Endothelial cell (in vitro differentiated cells): ENCODE results near the gene CACNA2D3. TPM values are rescaled to one million over a fixed set of nuclear protein-coding genes. Genes with fewer than 3 reads are reported as not detected.

Source experiments
- DNase-seq: peaks from one replicate; pipeline ENCODE4 v3.0.0; 2021; ENCODE audit warnings: low spot score
- H3K27ac Mint-ChIP-seq: one replicate; pipeline ENCODE4 v1.8.0; 2021; ENCODE audit warnings: mixed read lengths, inconsistent platforms; ENCODE audit not compliant: unreplicated experiment
- H3K27me3 Mint-ChIP-seq: one replicate; pipeline ENCODE4 v1.8.0; 2021; ENCODE audit warnings: mild to moderate bottlenecking, moderate library complexity, mixed read lengths, inconsistent platforms; ENCODE audit not compliant: unreplicated experiment
- H3K36me3 Mint-ChIP-seq: one replicate; pipeline ENCODE4 v1.8.0; 2021; ENCODE audit warnings: mild to moderate bottlenecking, low read depth, mixed read lengths, inconsistent platforms; ENCODE audit not compliant: unreplicated experiment
- H3K4me1 Mint-ChIP-seq: one replicate; pipeline ENCODE4 v1.8.0; 2021; ENCODE audit warnings: mild to moderate bottlenecking, mixed read lengths, inconsistent platforms; ENCODE audit not compliant: unreplicated experiment
- H3K4me3 Mint-ChIP-seq: one replicate; pipeline ENCODE4 v1.8.0; 2021; ENCODE audit warnings: mild to moderate bottlenecking, mixed read lengths, inconsistent platforms; ENCODE audit not compliant: unreplicated experiment
- H3K9me3 Mint-ChIP-seq: one replicate; pipeline ENCODE4 v1.8.0; 2021; ENCODE audit warnings: mixed read lengths, inconsistent platforms; ENCODE audit not compliant: unreplicated experiment
- total RNA-seq: library from RNA; stranded (reverse); fragmentation: NEBNext Ultra II Directional; extraction: Animal tissue kit (Norgen Biotek cat#: 25700); gene quantifications from one replicate; pipeline ENCODE4 v1.2.1, GENCODE V29; 2021; ENCODE audit not compliant: unreplicated experiment
- TF ChIP-seq, protein P1 (sequence below): fragments of 200-600 bp; sonication (generic); IDR thresholded peaks from one replicate; pipeline ENCODE4 v1.5.0; 2021; ENCODE audit warnings: antibody characterized with exemption; ENCODE audit not compliant: unreplicated experiment

CACNA2D3 gene
- total RNA-seq, 1 donor from 2014 or later, result 0.46 TPM

DNA sequence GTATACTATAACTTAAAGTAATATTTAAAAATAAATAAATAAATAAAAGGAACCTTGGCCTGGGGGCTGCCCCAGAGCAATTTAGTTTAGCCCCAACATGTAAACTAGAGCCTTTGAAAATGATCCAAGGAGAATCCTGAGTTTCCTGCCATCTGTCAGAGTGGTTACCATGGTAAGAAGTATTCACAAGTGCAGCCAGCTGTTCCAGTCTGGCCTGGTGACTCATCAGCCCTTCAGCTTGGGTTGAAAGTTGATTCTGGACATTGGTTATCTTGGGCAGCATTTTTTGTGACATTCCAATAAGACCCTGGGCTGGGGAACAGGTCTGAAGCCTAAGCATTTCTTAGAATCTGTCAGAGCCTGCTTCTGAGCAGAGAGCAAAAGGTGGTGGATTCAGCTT, 878.2 kb downstream of the CACNA2D3 start:
- Mint-ChIP-seq H3K36me3 (no peaks in the 10 kb centered on the region), H3K9me3 (no peaks in the 10 kb centered on the region), H3K4me1 (peaks cover 20% of the 10 kb centered on the region), H3K27ac (no peak overlapping the region), H3K4me3 (no peak overlapping the region), H3K27me3 (no peaks in the 10 kb centered on the region)
- no peak for DNase-seq
- TF ChIP-seq, protein P1, sequence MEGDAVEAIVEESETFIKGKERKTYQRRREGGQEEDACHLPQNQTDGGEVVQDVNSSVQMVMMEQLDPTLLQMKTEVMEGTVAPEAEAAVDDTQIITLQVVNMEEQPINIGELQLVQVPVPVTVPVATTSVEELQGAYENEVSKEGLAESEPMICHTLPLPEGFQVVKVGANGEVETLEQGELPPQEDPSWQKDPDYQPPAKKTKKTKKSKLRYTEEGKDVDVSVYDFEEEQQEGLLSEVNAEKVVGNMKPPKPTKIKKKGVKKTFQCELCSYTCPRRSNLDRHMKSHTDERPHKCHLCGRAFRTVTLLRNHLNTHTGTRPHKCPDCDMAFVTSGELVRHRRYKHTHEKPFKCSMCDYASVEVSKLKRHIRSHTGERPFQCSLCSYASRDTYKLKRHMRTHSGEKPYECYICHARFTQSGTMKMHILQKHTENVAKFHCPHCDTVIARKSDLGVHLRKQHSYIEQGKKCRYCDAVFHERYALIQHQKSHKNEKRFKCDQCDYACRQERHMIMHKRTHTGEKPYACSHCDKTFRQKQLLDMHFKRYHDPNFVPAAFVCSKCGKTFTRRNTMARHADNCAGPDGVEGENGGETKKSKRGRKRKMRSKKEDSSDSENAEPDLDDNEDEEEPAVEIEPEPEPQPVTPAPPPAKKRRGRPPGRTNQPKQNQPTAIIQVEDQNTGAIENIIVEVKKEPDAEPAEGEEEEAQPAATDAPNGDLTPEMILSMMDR, result no peak

DNA sequence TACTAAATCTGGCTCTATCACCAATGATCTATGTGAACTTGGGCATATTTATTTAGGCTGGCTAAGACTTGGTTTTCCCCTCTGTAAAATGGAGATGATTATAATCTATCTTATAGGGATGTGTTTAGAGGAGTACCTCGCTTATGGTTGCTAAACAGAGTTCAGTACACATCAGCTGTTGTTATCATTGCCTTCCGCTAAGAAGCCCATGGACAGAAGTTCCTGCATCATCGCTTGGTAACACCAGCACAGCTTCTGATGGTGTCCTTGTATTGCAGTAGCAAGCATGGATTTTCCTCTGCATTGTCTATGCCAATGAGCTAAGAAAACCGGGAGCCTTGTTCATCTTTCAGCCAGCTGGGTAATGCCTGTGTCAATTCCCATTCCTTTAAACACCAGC, 878.6 kb downstream of the CACNA2D3 start:
- no peak overlapping the region for H3K27ac Mint-ChIP-seq
- TF ChIP-seq, protein P1, result no peak
- no peaks in the 10 kb centered on the region for H3K36me3 Mint-ChIP-seq
- H3K27me3 Mint-ChIP-seq, result no peaks in the 10 kb centered on the region
- no peak overlapping the region for H3K4me3 Mint-ChIP-seq
- H3K4me1 Mint-ChIP-seq, result peaks cover 20% of the 10 kb centered on the region
- no peaks in the 10 kb centered on the region for H3K9me3 Mint-ChIP-seq
- DNase-seq, result no peak

DNA sequence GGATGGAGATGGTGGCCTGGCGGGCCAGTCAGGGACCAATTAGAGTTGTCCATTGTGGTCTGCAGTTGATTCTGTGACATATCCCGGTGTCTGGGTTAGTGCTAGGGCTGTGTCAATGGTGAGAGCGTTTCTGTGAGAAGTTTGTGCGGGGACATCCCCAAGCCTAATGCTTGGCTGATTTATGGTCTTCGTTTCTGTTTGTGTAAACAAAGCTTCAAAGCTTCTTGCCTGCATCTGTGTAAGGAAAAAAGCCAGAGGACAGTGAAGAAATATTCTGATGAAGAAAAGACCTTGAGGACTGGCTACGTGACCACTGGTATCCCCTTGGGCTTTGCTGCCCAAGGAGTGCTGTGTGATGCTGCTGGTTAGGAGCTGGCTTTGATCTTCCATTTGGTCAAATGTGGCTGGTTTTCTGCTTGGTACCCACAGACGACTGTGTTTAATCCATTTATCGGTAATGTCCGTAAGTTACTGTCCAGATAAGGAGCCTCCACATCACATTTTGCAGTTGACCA, 880.1 kb downstream of the CACNA2D3 start:
- Mint-ChIP-seq H3K27ac (no peak overlapping the region), H3K4me3 (no peak overlapping the region), H3K4me1 (peaks cover 30% of the 10 kb centered on the region), H3K36me3 (no peaks in the 10 kb centered on the region), H3K27me3 (no peaks in the 10 kb centered on the region), H3K9me3 (no peaks in the 10 kb centered on the region)
- TF ChIP-seq, protein P1, result no peak
- DNase-seq, result no peak

DNA sequence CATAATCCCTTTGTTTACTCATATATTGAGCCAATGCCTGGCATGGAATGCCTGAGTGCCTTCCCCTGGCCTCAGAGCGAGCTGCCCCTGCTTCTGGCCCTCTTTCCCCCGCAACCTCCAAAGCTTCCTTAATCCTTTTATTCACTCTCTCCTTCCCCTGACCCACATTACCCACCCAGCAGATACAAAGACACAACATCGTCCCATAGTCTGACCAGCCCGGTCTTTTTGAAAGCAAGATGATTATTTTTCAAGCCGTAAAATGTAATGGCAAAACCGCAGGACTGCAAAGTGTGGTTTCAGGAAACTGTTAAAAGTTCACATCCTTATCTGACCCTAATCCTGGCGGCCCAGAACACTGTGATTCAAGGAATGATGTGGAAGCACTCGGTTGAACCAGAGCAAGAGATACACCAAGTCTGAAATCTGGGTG, 883.9 kb downstream of the CACNA2D3 start:
- Mint-ChIP-seq H3K9me3 (no peaks in the 10 kb centered on the region), H3K27me3 (no peaks in the 10 kb centered on the region), H3K36me3 (no peaks in the 10 kb centered on the region), H3K4me1 (peaks cover 22% of the 10 kb centered on the region), H3K4me3 (no peak overlapping the region), H3K27ac (no peak overlapping the region)
- TF ChIP-seq, protein P1, result no peak
- no peak for DNase-seq

DNA sequence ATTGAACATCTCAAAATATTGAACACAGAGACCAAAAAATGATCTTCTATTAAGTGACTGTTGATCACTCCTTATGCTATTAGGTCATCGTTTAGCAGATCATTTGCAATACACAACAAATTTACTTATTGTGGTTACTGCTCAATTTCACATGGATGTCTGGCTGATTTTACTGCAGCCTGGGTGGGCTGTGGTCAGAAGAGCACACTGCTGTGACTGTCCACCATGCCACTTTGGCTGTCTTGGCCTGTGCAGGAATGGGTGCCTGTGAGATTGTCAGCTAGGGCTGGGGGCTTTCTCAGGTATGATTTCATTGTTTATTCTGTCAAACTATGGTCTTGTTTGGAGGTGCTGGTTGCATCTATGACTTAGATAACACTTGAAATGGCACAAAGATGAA, 885.6 kb downstream of the CACNA2D3 start:
- H3K4me1 Mint-ChIP-seq, result peaks cover 22% of the 10 kb centered on the region
- TF ChIP-seq, protein P1, result no peak

More for the DNA sequence above, 885.6 kb downstream of the CACNA2D3 start:
- no peak for DNase-seq
- no peaks in the 10 kb centered on the region for H3K27me3 Mint-ChIP-seq
- no peak overlapping the region for H3K4me3 Mint-ChIP-seq
- H3K9me3 Mint-ChIP-seq, result no peaks in the 10 kb centered on the region
- H3K36me3 Mint-ChIP-seq, result no peaks in the 10 kb centered on the region
- no peak overlapping the region for H3K27ac Mint-ChIP-seq
